ENCODE measurements around the gene TMEM41B.

The TMEM41B gene

DNA sequence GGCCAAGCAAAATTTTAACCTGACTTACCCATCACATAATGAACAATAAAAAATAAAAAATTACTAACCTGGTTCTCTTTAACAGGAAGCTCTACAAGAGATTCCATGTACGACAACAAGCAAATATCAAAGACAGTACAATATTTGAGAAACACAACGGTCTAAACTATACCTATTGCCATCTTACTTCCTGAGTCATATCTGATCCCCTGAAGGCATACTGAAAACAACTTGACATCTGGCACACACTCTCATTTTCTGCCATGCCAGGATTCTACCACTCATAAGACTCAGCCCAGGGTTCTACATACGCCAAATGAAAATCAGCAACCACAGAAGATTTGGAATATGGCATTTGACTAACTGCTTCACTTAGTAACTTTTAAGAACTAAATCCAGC, 63.1 kb downstream of the TMEM41B start:
- H3K9ac ChIP-seq (ENCODE audit: low read length) = no peak overlapping the region

DNA sequence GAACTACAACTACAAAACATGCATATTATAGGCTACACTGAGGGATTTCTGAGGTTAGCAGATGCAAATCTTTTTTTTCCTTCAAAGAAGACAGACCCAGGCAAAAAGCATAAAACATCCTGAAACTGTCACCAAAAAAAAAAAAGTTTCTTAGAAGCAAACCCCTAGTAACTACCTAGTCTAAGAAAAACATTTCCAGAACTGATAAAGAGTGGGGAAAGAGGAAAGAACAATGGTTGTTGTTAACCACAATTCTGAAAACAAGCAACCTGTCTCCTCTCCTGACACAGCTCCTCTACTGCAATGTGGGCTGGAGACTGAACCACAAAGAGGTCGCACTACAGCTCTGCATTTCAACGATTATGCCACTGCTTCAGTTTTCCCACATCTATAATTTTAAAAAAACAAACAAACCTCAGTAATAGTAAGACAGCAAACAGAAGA, 64.2 kb downstream of the TMEM41B start:
- H3F3A ChIP-seq (ENCODE audit: insufficient read depth, low read length) = no peaks in the 10 kb centered on the region
- no peak overlapping the region for H2AFZ ChIP-seq (ENCODE audit: low read length)
- H4K20me1 ChIP-seq (ENCODE audit: insufficient read depth, low read length) = no peaks in the 10 kb centered on the region
- H3K9me3 ChIP-seq (ENCODE audit: low read length) = no peaks in the 10 kb centered on the region
- no peaks in the 10 kb centered on the region for H3K79me2 ChIP-seq (ENCODE audit: insufficient read depth, low read length)
- no peaks in the 10 kb centered on the region; the same call in 1 of the 2 replicates for H3K27me3 ChIP-seq (ENCODE audit: insufficient read depth, low read length)
- H3K9ac ChIP-seq (ENCODE audit: low read length) = no peak overlapping the region
- H3K4me1 ChIP-seq (ENCODE audit: insufficient read depth, low read length, severe bottlenecking) = no peaks in the 10 kb centered on the region
- no peak overlapping the region for H3K4me2 ChIP-seq (ENCODE audit: low read length)
- no peak overlapping the region for H3K4me3 ChIP-seq (ENCODE audit: low read depth, low read length, poor library complexity, severe bottlenecking)
- TF ChIP-seq EZH2 (IDR thresholded peaks at IDR 0.05; ENCODE audit: borderline replicate concordance, low read length) = no peak
- no peak for TF ChIP-seq CTCF (IDR thresholded peaks at IDR 0.05; ENCODE audit: low read length)
- H3K27ac ChIP-seq (ENCODE audit: low read depth, low read length, poor library complexity, severe bottlenecking) = no peak overlapping the region
- no peaks in the 10 kb centered on the region for H3K36me3 ChIP-seq (ENCODE audit: insufficient read depth, low read length)
- H3K9me2 ChIP-seq (ENCODE audit: low read depth, low read length) = no peaks in the 10 kb centered on the region

More for the DNA sequence above, 63.1 kb downstream of the TMEM41B start:
- Histone ChIP-seq H3K4me2 (ENCODE audit: low read length) (no peak overlapping the region), H3K27me3 (ENCODE audit: insufficient read depth, low read length) (no peaks in the 10 kb centered on the region; the same call in 1 of the 2 replicates), H3K79me2 (ENCODE audit: insufficient read depth, low read length) (no peaks in the 10 kb centered on the region), H3K9me3 (ENCODE audit: low read length) (no peaks in the 10 kb centered on the region), H3K4me1 (ENCODE audit: insufficient read depth, low read length, severe bottlenecking) (no peaks in the 10 kb centered on the region), H3K4me3 (ENCODE audit: low read depth, low read length, poor library complexity, severe bottlenecking) (no peak overlapping the region), H3K9me2 (ENCODE audit: low read depth, low read length) (no peaks in the 10 kb centered on the region), H3F3A (ENCODE audit: insufficient read depth, low read length) (no peaks in the 10 kb centered on the region), H3K27ac (ENCODE audit: low read depth, low read length, poor library complexity, severe bottlenecking) (no peak overlapping the region), H3K36me3 (ENCODE audit: insufficient read depth, low read length) (no peaks in the 10 kb centered on the region), H2AFZ (ENCODE audit: low read length) (no peak overlapping the region), H4K20me1 (ENCODE audit: insufficient read depth, low read length) (no peaks in the 10 kb centered on the region)
- TF ChIP-seq CTCF (IDR thresholded peaks at IDR 0.05; ENCODE audit: low read length) (no peak), EZH2 (IDR thresholded peaks at IDR 0.05; ENCODE audit: borderline replicate concordance, low read length) (no peak)

DNA sequence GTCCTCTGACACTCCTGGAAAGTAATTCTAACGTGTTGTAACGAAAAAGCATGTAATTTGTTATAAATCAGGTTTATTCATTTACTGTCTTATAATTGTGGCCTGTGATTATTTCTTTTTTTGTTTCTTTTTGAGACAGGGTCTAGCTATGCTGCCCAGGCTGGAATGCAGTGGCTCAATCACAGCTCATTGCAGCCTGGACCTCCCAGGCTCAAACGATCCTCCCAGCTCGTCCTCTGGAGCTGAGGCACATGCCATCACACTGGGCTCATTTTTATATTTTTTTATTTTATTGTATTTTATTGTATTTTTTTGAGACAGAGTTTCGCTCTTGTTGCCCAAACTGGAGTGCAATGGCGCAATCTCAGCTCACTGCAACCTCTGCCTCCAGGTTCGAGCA, 65.1 kb downstream of the TMEM41B start:
- H3F3A ChIP-seq (ENCODE audit: insufficient read depth, low read length) = no peaks in the 10 kb centered on the region
- H3K9me2 ChIP-seq (ENCODE audit: low read depth, low read length) = no peaks in the 10 kb centered on the region
- H4K20me1 ChIP-seq (ENCODE audit: insufficient read depth, low read length) = no peaks in the 10 kb centered on the region
- no peaks in the 10 kb centered on the region; the same call in 1 of the 2 replicates for H3K27me3 ChIP-seq (ENCODE audit: insufficient read depth, low read length)
- H3K4me1 ChIP-seq (ENCODE audit: insufficient read depth, low read length, severe bottlenecking) = no peaks in the 10 kb centered on the region
- H3K79me2 ChIP-seq (ENCODE audit: insufficient read depth, low read length) = no peaks in the 10 kb centered on the region
- no peak overlapping the region for H3K4me2 ChIP-seq (ENCODE audit: low read length)
- H2AFZ ChIP-seq (ENCODE audit: low read length) = no peak overlapping the region
- H3K9ac ChIP-seq (ENCODE audit: low read length) = no peak overlapping the region
- no peak for TF ChIP-seq EZH2 (IDR thresholded peaks at IDR 0.05; ENCODE audit: borderline replicate concordance, low read length)
- TF ChIP-seq CTCF (IDR thresholded peaks at IDR 0.05; ENCODE audit: low read length) = no peak
- H3K4me3 ChIP-seq (ENCODE audit: low read depth, low read length, poor library complexity, severe bottlenecking) = no peak overlapping the region
- H3K9me3 ChIP-seq (ENCODE audit: low read length) = no peaks in the 10 kb centered on the region
- no peaks in the 10 kb centered on the region for H3K36me3 ChIP-seq (ENCODE audit: insufficient read depth, low read length)
- H3K27ac ChIP-seq (ENCODE audit: low read depth, low read length, poor library complexity, severe bottlenecking) = no peak overlapping the region

Measured in OCI-LY1 (cell line).